ENCODE measurements around the gene ZNF680.

ZNF680 gene

GRCh38 chr7:64603271-64603670 lies 40.4 kb upstream of the ZNF680 start:
- Histone ChIP-seq H3K27me3 (ENCODE audit: insufficient read depth, low read length, poor library complexity) (no peaks in the 10 kb centered on the region), H3K9me3 (ENCODE audit: insufficient read depth, low read length, severe bottlenecking) (no peaks in the 10 kb centered on the region), H3K4me3 (ENCODE audit: low read depth in 1 of 2, low read length in 2 of 2) (no peak overlapping the region), H3K4me1 (ENCODE audit: insufficient read depth, low read length) (no peaks in the 10 kb centered on the region), H4K20me1 (ENCODE audit: insufficient read depth, low read length) (no peaks in the 10 kb centered on the region), H3K9ac (ENCODE audit: low read depth, low read length) (no peak overlapping the region), H3K36me3 (ENCODE audit: insufficient read depth, low read length) (no peaks in the 10 kb centered on the region), H3K4me2 (ENCODE audit: insufficient read depth, low read length) (no peak overlapping the region), H2AFZ (ENCODE audit: low read depth, low read length) (no peak overlapping the region), H3K79me2 (ENCODE audit: insufficient read depth, low read length) (no peaks in the 10 kb centered on the region), H3K27ac (ENCODE audit: low read length) (no peak overlapping the region)
- TF ChIP-seq EZH2 (IDR thresholded peaks at IDR 0.05; ENCODE audit: borderline replicate concordance, low read depth, low read length, severe bottlenecking) (no peak), CTCF (IDR thresholded peaks at IDR 0.05; ENCODE audit: borderline replicate concordance, extremely low read depth, low read length, poor library complexity, severe bottlenecking) (no peak)
- ATAC-seq (ENCODE audit: insufficient read depth, low read depth) (no peak), DNase-seq (no peak)

GRCh38 chr7:64602518-64602917 lies 39.6 kb upstream of the ZNF680 start:
- no peak overlapping the region for H3K4me3 ChIP-seq (ENCODE audit: low read depth in 1 of 2, low read length in 2 of 2)
- no peaks in the 10 kb centered on the region for H4K20me1 ChIP-seq (ENCODE audit: insufficient read depth, low read length)
- H2AFZ ChIP-seq (ENCODE audit: low read depth, low read length) = no peak overlapping the region
- TF ChIP-seq EZH2 (IDR thresholded peaks at IDR 0.05; ENCODE audit: borderline replicate concordance, low read depth, low read length, severe bottlenecking) (no peak), CTCF (IDR thresholded peaks at IDR 0.05; ENCODE audit: borderline replicate concordance, extremely low read depth, low read length, poor library complexity, severe bottlenecking) (no peak)
- H3K4me2 ChIP-seq (ENCODE audit: insufficient read depth, low read length) = no peak overlapping the region
- H3K79me2 ChIP-seq (ENCODE audit: insufficient read depth, low read length) = no peaks in the 10 kb centered on the region
- no peaks in the 10 kb centered on the region for H3K9me3 ChIP-seq (ENCODE audit: insufficient read depth, low read length, severe bottlenecking)
- H3K27ac ChIP-seq (ENCODE audit: low read length) = no peak overlapping the region
- H3K27me3 ChIP-seq (ENCODE audit: insufficient read depth, low read length, poor library complexity) = no peaks in the 10 kb centered on the region
- DNase-seq = no peak
- H3K4me1 ChIP-seq (ENCODE audit: insufficient read depth, low read length) = no peaks in the 10 kb centered on the region
- no peak overlapping the region for H3K9ac ChIP-seq (ENCODE audit: low read depth, low read length)
- no peaks in the 10 kb centered on the region for H3K36me3 ChIP-seq (ENCODE audit: insufficient read depth, low read length)
- no peak for ATAC-seq (ENCODE audit: insufficient read depth, low read depth)

GRCh38 chr7:64602086-64602485 lies 39.2 kb upstream of the ZNF680 start:
- Histone ChIP-seq H3K79me2 (ENCODE audit: insufficient read depth, low read length) (no peaks in the 10 kb centered on the region), H3K9ac (ENCODE audit: low read depth, low read length) (no peak overlapping the region), H3K4me3 (ENCODE audit: low read depth in 1 of 2, low read length in 2 of 2) (no peak overlapping the region), H3K9me3 (ENCODE audit: insufficient read depth, low read length, severe bottlenecking) (no peaks in the 10 kb centered on the region), H3K27me3 (ENCODE audit: insufficient read depth, low read length, poor library complexity) (no peaks in the 10 kb centered on the region), H3K36me3 (ENCODE audit: insufficient read depth, low read length) (no peaks in the 10 kb centered on the region), H3K27ac (ENCODE audit: low read length) (no peak overlapping the region), H2AFZ (ENCODE audit: low read depth, low read length) (no peak overlapping the region), H3K4me2 (ENCODE audit: insufficient read depth, low read length) (no peak overlapping the region), H4K20me1 (ENCODE audit: insufficient read depth, low read length) (no peaks in the 10 kb centered on the region), H3K4me1 (ENCODE audit: insufficient read depth, low read length) (no peaks in the 10 kb centered on the region)
- DNase-seq (no peak), ATAC-seq (ENCODE audit: insufficient read depth, low read depth) (no peak)
- TF ChIP-seq CTCF (IDR thresholded peaks at IDR 0.05; ENCODE audit: borderline replicate concordance, extremely low read depth, low read length, poor library complexity, severe bottlenecking) (no peak), EZH2 (IDR thresholded peaks at IDR 0.05; ENCODE audit: borderline replicate concordance, low read depth, low read length, severe bottlenecking) (no peak)

- Histone ChIP-seq H3K79me2 (ENCODE audit: insufficient read depth, low read length) (no peaks in the 10 kb centered on the region), H3K27ac (ENCODE audit: low read length) (no peak overlapping the region), H3K4me2 (ENCODE audit: insufficient read depth, low read length) (no peak overlapping the region), H3K4me1 (ENCODE audit: insufficient read depth, low read length) (no peaks in the 10 kb centered on the region), H2AFZ (ENCODE audit: low read depth, low read length) (no peak overlapping the region), H3K4me3 (ENCODE audit: low read depth in 1 of 2, low read length in 2 of 2) (no peak overlapping the region), H3K9ac (ENCODE audit: low read depth, low read length) (no peak overlapping the region), H4K20me1 (ENCODE audit: insufficient read depth, low read length) (no peaks in the 10 kb centered on the region), H3K36me3 (ENCODE audit: insufficient read depth, low read length) (no peaks in the 10 kb centered on the region), H3K27me3 (ENCODE audit: insufficient read depth, low read length, poor library complexity) (no peaks in the 10 kb centered on the region), H3K9me3 (ENCODE audit: insufficient read depth, low read length, severe bottlenecking) (no peaks in the 10 kb centered on the region)
- ATAC-seq (ENCODE audit: insufficient read depth, low read depth) (no peak), DNase-seq (no peak)
- TF ChIP-seq EZH2 (IDR thresholded peaks at IDR 0.05; ENCODE audit: borderline replicate concordance, low read depth, low read length, severe bottlenecking) (no peak), CTCF (IDR thresholded peaks at IDR 0.05; ENCODE audit: borderline replicate concordance, extremely low read depth, low read length, poor library complexity, severe bottlenecking) (peak; percentile 6)
Observed at GRCh38 chr7:64599359-64599758, 36.5 kb upstream of the ZNF680 start.

Data from DND-41 (cell line).